Measurements from ENCODE around the gene PIGT. TPM values are rescaled to one million over a fixed set of nuclear protein-coding genes. Genes with fewer than 3 reads are reported as not detected.
A peak's percentile ranks its signal among the peaks of the same experiment; 100 is the strongest.

Gene PIGT
- total and polyA plus RNA-seq, 2 of the 4 experiments (the other 2 are of a cell fraction), result 31.2 to 145 TPM

GRCh38 chr20:45372646-45373352 is 43.1 kb upstream of the PIGT start:
- Histone ChIP-seq H2AK9ac (replicated peaks; ENCODE audit: low read depth, low read length, poor library complexity) (no peak overlapping the region), H3K9me3 (ENCODE audit: control insufficient read depth, insufficient read depth, low read length) (no peaks in the 10 kb centered on the region), H2BK120ac (ENCODE audit: low read depth, low read length) (no peak overlapping the region), H2BK15ac (ENCODE audit: low read depth, low read length) (no peak overlapping the region), H4K20me1 (ENCODE audit: insufficient read depth, low read length) (no peaks in the 10 kb centered on the region), H3K4me3 (ENCODE audit: insufficient read depth, low read depth, low read length) (no peak overlapping the region), H3K9ac (ENCODE audit: low read depth, low read length) (no peak overlapping the region), H2BK20ac (ENCODE audit: low read depth, low read length) (no peak overlapping the region), H2AFZ (replicated peaks; ENCODE audit: low read length, poor library complexity) (peak overlapping the region; percentile 86), H3K14ac (replicated peaks; ENCODE audit: low read depth, low read length) (no peak overlapping the region), H3K56ac (ENCODE audit: extremely low read depth, insufficient read depth, low read length) (no peak overlapping the region), H2AK5ac (ENCODE audit: low read depth, low read length) (no peak overlapping the region), H3K79me1 (ENCODE audit: low read depth in 1 of 2, low read length in 2 of 2) (peaks cover 0 to 3% of the 10 kb centered on the region in 2 experiments; a peak in 2 of 4 replicates), H3K4me1 (ENCODE audit: control insufficient read depth, insufficient read depth, low read length) (no peaks in the 10 kb centered on the region; the same call in 1 of the 2 replicates), H4K5ac (ENCODE audit: low read depth, low read length) (peak overlapping the region; percentile 4; the same call in 1 of the 2 replicates), H3K36me3 (ENCODE audit: control insufficient read depth, insufficient read depth, low read length) (peaks cover 3% of the 10 kb centered on the region), H3K9me1 (ENCODE audit: insufficient read depth, low read length) (no peaks in the 10 kb centered on the region), H3K23ac (ENCODE audit: low read depth, low read length) (no peak overlapping the region), H3K27me3 (ENCODE audit: control insufficient read depth, insufficient read depth, low read length) (no peaks in the 10 kb centered on the region), H4K91ac (ENCODE audit: insufficient read depth, low read depth, low read length) (no peak overlapping the region), H3K18ac (ENCODE audit: low read depth, low read length) (no peak overlapping the region), H3K4me2 (ENCODE audit: low read depth, low read length) (peak overlapping the region; percentile 14; the same call in 1 of the 2 replicates), H4K8ac (ENCODE audit: low read depth in 2 of 2, low read length in 2 of 2) (peak overlapping the region in 1 of 2 experiments; percentile 27; a peak in 2 of 4 replicates), H3K27ac (ENCODE audit: insufficient read depth, low read length) (no peak overlapping the region), H3K4ac (ENCODE audit: low read depth, low read length) (no peak overlapping the region; the same call in 1 of the 2 replicates), H2BK5ac (ENCODE audit: low read depth, low read length, poor library complexity, severe bottlenecking) (no peak overlapping the region)
- DNase-seq (no peak), ATAC-seq (ENCODE audit: low read depth) (no peak)
- WGBS, 2 experiments (ENCODE audit: extremely low coverage in 2 of 2, insufficient read length in 1 of 2), result 26% methylated on average over 9 of the region's 30 CpGs; no CpG with 5 or more reads in 1 of the 2 experiments
- ChIA-PET CTCF (interaction anchor here (0.6 to 3.7 kb wide), 10 partner anchors 10 to 399 kb away, joined by 3 to 38 read pairs (median 4); partner anchors contain the start of gene SYS1), POLR2A (ENCODE audit: unreplicated experiment) (no interaction called here)
- no TSS peak for BruUV-seq (replicated peaks)
- dilution Hi-C loops (cut with HindIII; ENCODE audit: low sequenced_read_pairs, unreplicated experiment) (no loop called here), in situ Hi-C loops (cut with MboI; ENCODE audit: low sequenced_read_pairs) (no loop called here), intact Hi-C loops (cut with micrococcal nuclease) (no loop called here)
- TF ChIP-seq NFE2L2 (IDR thresholded peaks at IDR 0.05; ENCODE audit: low read depth, low read length) (no peak), SMC3 (IDR thresholded peaks at IDR 0.05; ENCODE audit: low read depth, low read length) (no peak), RAD21 (IDR thresholded peaks at IDR 0.05; ENCODE audit: low read length) (no peak), MXI1 (IDR thresholded peaks at IDR 0.05; ENCODE audit: borderline replicate concordance, low read depth, low read length) (no peak), CEBPB (IDR thresholded peaks at IDR 0.05; ENCODE audit: low read depth, low read length) (no peak), RCOR1 (IDR thresholded peaks at IDR 0.05; ENCODE audit: insufficient replicate concordance, low read length) (no peak), BHLHE40 (IDR thresholded peaks at IDR 0.05; ENCODE audit: low read depth, low read length) (no peak), MAZ (IDR thresholded peaks at IDR 0.05; ENCODE audit: borderline replicate concordance, low read depth, low read length) (no peak), RFX5 (IDR thresholded peaks at IDR 0.05; ENCODE audit: low read depth, low read length) (no peak), CHD1 (IDR thresholded peaks at IDR 0.05; ENCODE audit: low read depth, low read length) (no peak), CTCF (conservative IDR thresholded peaks at IDR 0.05; ENCODE audit: low read depth, low read length) (no peak), FOS (IDR thresholded peaks at IDR 0.05; ENCODE audit: low read depth, low read length) (no peak), POLR2A (IDR thresholded peaks at IDR 0.05; ENCODE audit: low read depth, low read length) (no peak), MAFK (IDR thresholded peaks at IDR 0.05; ENCODE audit: low read depth, low read length) (no peak), ELK1 (IDR thresholded peaks at IDR 0.05; ENCODE audit: borderline replicate concordance, low read depth, low read length) (no peak)

All from IMR-90 (cell line).